ENCODE measurements around the gene KDM1B. TPM values are rescaled to one million over a fixed set of nuclear protein-coding genes. Genes with fewer than 3 reads are reported as not detected.

The KDM1B gene
- total RNA-seq: 10 to 100 TPM; 14.5 to 29.9 (median 26.0) TPM

DNA sequence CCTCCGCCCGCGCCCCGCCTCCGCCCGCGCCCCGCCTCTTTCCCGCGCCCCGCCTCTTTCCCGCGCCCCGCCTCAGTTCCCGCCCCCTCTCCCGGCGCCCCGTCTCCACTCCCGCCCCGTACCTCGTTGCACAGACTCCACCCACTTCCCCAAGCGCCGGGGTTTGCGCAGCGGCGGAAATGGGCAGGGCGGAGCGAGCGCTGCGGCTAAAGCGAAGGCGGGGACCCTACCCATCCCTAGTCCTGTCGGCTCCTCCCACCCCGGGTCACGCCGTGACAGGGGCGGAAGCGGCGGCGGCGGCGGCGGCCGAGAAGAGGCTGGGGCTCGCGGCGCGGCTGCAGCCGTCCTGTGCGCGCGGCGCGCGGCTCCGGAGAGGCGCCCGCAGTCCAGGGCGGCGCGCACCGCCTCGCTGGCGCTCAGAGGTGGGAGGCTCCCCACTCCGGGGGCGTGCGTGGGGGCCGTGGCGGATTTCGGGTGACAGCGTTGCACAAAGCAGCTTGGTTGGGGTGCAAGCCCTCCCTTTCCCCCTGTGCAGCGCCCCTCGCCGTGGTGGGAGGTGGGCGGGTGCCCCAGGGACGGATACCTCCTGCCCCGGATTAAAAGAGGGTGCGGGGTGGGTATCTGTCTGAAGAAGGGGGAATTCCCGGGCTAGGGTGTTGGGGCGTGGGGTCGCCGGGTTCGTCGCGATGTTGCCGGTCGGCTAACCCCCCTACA is at the start of gene KDM1B:
TSS of gene KDM1B (plus strand) at position 273 of the 714 bp plus-strand sequence. CDS start 4,474 bp downstream, outside the sequence.
- in situ Hi-C loops (cut with MboI; ENCODE audit: low sequenced_read_pairs in 4 of 4): no loop called here
- Histone ChIP-seq H3K27me3 (no peaks in the 10 kb centered on the region), H3K36me3 (peaks cover 0 to 7% of the 10 kb centered on the region in 2 donors), H3K4me1 (peaks cover 14 to 19% of the 10 kb centered on the region in 2 donors), H3K9me3 (no peaks in the 10 kb centered on the region), H3K4me3 (peak within 1 kb of the TSS; percentile 84 to 95 (median 86)), H3K27ac (peak within 1 kb of the TSS; percentile 82 to 94 (median 92))
- TF ChIP-seq POLR2A (IDR thresholded peaks at IDR 0.05): peak; percentile 91 to 94
- TF ChIP-seq, protein P1, sequence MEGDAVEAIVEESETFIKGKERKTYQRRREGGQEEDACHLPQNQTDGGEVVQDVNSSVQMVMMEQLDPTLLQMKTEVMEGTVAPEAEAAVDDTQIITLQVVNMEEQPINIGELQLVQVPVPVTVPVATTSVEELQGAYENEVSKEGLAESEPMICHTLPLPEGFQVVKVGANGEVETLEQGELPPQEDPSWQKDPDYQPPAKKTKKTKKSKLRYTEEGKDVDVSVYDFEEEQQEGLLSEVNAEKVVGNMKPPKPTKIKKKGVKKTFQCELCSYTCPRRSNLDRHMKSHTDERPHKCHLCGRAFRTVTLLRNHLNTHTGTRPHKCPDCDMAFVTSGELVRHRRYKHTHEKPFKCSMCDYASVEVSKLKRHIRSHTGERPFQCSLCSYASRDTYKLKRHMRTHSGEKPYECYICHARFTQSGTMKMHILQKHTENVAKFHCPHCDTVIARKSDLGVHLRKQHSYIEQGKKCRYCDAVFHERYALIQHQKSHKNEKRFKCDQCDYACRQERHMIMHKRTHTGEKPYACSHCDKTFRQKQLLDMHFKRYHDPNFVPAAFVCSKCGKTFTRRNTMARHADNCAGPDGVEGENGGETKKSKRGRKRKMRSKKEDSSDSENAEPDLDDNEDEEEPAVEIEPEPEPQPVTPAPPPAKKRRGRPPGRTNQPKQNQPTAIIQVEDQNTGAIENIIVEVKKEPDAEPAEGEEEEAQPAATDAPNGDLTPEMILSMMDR (IDR thresholded peaks at IDR 0.05 in 4 of 5, conservative IDR thresholded peaks at IDR 0.05 in 1 of 5): no peak
- peak; percentile 98 to 99 for DNase-seq
- intact Hi-C loops (cut with DNase I; ENCODE audit: low total_unique reads): loop anchor here (1.0 to 10.0 kb wide), 3 partner anchors 109 to 448 kb away; partner anchors contain the start of genes DEK and KIF13A
- peak; percentile 87 to 93 for ATAC-seq

DNA sequence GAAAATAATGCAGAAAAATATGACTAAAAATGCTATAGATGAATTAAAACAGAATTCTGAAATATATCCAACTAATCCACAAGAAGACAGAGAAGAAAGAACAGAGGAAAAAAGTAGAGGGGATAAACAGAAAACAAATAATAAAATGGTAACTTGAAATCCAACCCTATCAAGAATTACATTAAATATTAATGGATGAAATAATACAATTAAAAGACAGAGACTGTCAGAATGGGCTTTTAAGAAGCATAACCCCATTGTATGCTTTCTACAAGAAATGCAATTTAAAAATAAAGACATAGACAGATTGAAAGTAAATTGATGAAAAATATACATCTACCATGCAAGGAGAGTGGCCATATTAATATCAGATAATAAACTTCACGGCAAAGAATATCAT is 48.2 kb upstream of the KDM1B start:
- intact Hi-C loops (cut with DNase I; ENCODE audit: low total_unique reads): no loop called here
- Histone ChIP-seq H3K27ac (no peak overlapping the region), H3K36me3 (no peaks in the 10 kb centered on the region), H3K9me3 (no peaks in the 10 kb centered on the region), H3K4me3 (no peak overlapping the region), H3K27me3 (no peaks in the 10 kb centered on the region), H3K4me1 (peaks cover 18 to 26% of the 10 kb centered on the region in 2 donors)
- in situ Hi-C loops (cut with MboI; ENCODE audit: low sequenced_read_pairs in 4 of 4): loop anchor here in 3 of 4 donors (25.0 kb wide), 2 partner anchors 270 to 945 kb away; no protein-coding TSS in a partner anchor
- ATAC-seq (no peak), DNase-seq (no peak)
- TF ChIP-seq, protein P1 (IDR thresholded peaks at IDR 0.05 in 4 of 5, conservative IDR thresholded peaks at IDR 0.05 in 1 of 5): no peak
- TF ChIP-seq POLR2A (IDR thresholded peaks at IDR 0.05): no peak

DNA sequence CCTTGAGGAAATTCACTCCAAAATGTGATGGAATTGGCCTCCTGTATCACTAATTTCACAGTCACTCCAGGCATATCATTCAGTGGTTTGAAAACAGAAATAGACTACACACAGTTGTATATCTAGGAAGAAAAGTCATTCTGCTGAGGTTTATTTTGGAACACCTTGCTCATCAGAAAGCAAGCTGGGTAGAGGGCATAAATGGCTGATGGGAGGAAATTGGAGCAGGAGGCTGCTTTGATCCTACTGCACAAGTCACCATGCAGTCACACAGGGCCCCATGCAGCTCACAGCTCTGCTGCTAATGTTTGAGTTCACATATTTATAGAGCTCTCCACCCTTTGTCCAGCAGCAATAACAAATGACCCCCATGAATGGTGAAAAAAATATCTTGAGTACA is 45.1 kb upstream of the KDM1B start:
- no peaks in the 10 kb centered on the region for H3K9me3 ChIP-seq
- intact Hi-C loops (cut with DNase I; ENCODE audit: low total_unique reads): no loop called here
- TF ChIP-seq, protein P1 (IDR thresholded peaks at IDR 0.05 in 4 of 5, conservative IDR thresholded peaks at IDR 0.05 in 1 of 5): no peak
- TF ChIP-seq POLR2A (IDR thresholded peaks at IDR 0.05): no peak
- H3K36me3 ChIP-seq: no peaks in the 10 kb centered on the region
- ATAC-seq: peak; percentile 93 to 98
- no peaks in the 10 kb centered on the region for H3K27me3 ChIP-seq
- peak overlapping the region; percentile 27 to 64 (median 38) for H3K27ac ChIP-seq
- peaks cover 10 to 13% of the 10 kb centered on the region in 2 donors for H3K4me1 ChIP-seq
- peak in 1 of 2 donors; percentile 31 for DNase-seq
- H3K4me3 ChIP-seq: no peak overlapping the region
- in situ Hi-C loops (cut with MboI; ENCODE audit: low sequenced_read_pairs in 4 of 4): loop anchor here (10.0 to 25.0 kb wide), 4 partner anchors 115 to 948 kb away; no protein-coding TSS in a partner anchor

- Histone ChIP-seq H3K4me1 (peaks cover 0 to 3% of the 10 kb centered on the region in 2 donors), H3K36me3 (no peaks in the 10 kb centered on the region), H3K27ac (no peak overlapping the region), H3K9me3 (no peaks in the 10 kb centered on the region), H3K4me3 (no peak overlapping the region), H3K27me3 (no peaks in the 10 kb centered on the region)
- in situ Hi-C loops (cut with MboI; ENCODE audit: low sequenced_read_pairs in 4 of 4) (loop anchor here (10.0 to 25.0 kb wide), 4 partner anchors 121 to 953 kb away; no protein-coding TSS in a partner anchor), intact Hi-C loops (cut with DNase I; ENCODE audit: low total_unique reads) (no loop called here)
- ATAC-seq (no peak), DNase-seq (no peak)
- TF ChIP-seq, protein P1 (IDR thresholded peaks at IDR 0.05 in 4 of 5, conservative IDR thresholded peaks at IDR 0.05 in 1 of 5): no peak
- no peak for TF ChIP-seq POLR2A (IDR thresholded peaks at IDR 0.05)
Observed at GRCh38 chr6:18115356-18115755, 39.9 kb upstream of the KDM1B start.
